Cortex of kidney (tissue), 1 donor: ENCODE measurements around the gene NPR2.

Source experiments
- DNase-seq: peaks from one replicate; lab custom pipeline; 2025; lab: John Stamatoyannopoulos, UW

Gene NPR2

GRCh38 chr9:35832814-35833213 lies 41.4 kb downstream of the NPR2 start:
- DNase-seq = no peak

DNA sequence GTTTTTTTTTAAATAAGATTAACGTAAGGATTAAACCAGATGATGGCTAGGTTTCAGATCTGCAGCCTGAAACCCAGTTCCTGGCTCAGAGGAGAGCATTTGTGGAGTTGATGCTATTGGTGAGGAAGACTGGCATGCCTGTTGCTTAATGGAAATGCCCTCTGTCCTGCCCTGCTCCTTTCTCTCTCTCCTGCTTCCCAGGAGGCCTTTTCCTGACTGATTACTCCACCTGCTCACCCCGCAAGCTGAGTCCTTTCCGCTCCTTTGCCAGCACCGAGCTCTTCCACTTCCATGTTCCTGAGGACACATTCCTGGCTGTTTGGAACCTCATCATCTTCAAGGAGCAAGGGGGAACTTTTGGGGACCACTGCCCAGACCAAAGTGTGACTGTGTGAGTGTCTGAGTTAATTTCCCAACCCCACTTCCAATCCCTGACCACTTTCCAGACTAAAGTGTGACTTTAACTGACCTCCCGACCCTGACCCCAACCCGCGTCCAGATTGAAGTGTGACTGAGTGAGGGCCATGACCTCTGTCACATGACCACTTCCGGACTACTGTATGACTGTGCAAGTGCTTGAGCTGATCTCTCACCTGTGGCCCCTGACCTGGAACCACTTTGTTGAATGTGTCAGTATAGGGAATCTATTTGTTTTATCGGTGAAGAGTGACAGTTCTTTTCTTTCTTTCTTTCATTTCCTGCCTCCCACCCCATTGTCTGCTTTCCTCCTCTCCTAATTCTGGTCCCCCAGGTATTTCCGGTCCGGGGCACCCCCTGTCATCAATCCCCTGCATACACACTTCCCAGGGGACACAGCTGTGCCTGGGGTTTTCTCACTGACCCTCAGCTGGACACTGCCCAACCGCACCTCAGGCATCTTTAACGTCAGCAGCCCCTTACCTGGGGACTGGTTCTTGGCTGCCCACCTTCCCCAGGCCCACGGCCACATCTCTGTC lies 43.1 kb downstream of the NPR2 start:
- DNase-seq = no peak

DNA sequence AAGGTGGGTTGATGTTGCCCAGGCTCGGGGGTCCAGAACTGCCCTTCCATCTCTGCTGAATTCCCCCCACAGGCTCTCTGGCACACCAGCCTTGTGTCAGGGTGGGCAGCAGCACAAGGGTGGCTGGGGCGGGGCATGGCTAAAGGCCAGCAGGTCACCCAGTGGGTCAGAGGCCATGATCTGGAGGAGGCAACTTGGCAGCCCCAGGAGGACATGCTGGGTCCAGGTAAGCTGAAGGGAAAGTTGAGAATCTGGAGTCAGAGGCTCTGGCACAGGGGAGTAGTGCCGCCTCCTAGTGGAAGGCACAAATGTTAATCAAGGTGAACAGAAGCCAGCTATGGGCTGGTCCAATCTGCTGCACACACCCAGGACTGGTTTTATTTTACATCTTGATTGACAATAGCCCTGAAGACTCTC lies 43.8 kb downstream of the NPR2 start:
- DNase-seq = no peak

- no peak for DNase-seq
Measured at GRCh38 chr9:35835766-35836165, 44.4 kb downstream of the NPR2 start.

GRCh38 chr9:35836595-35836994 lies 45.2 kb downstream of the NPR2 start:
- no peak for DNase-seq

DNA sequence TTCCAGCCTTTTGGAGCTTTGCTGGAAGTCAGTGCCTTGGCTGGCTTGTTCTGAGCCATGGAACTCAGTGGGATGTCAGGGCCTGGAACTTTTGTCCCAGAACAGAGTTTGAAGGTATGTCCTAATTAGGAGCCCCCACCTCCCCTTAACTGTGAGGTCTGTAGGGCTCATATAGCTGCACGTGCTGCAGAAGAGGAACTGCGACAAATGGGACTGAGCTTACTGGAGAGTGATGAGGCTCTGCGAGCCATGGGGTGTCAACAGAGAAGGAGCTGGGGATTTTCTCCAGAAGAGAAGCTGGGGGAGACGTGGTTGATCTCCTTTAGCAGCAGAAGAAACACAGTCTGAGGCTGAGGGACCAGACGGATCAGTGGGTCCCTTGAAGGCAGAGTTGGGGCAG lies 48.5 kb downstream of the NPR2 start:
- no peak for DNase-seq

GRCh38 chr9:35840881-35841644 lies 49.7 kb downstream of the NPR2 start:
- no peak for DNase-seq

- DNase-seq = no peak
Measured at GRCh38 chr9:35841645-35841900, 50.2 kb downstream of the NPR2 start.

DNA sequence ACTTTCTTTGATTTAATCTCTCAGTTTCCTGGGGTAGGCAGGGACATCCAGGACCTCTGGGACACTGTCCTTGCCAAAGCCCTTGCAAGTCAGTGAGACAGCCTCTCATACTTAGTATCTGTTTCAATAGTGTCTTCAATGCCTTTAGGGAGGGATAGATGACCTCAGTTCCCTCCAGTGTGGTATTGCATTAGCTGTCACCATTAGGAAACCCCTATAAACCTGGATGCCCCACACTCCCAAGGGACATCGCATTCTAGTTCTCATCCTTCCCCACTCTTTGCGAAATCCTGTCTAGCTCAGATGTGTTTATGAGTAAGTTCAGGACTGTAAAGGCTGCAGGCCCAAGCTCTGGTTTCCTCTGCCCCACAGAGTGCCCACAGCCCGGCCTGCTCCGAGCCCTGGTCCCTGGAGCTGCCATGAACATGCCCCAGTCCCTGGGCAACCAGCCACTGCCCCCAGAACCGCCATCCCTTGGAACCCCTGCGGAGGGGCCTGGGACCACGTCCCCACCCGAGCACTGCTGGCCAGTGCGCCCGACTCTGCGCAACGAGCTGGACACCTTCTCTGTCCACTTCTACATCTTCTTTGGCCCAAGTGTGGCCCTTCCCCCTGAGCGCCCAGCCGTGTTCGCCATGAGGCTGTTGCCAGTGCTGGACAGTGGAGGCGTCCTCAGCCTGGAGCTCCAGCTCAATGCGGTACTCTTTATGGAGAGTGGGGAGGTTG lies 50.8 kb downstream of the NPR2 start:
- DNase-seq = no peak

GRCh38 chr9:35842795-35843194 lies 51.4 kb downstream of the NPR2 start:
- DNase-seq = no peak

DNA sequence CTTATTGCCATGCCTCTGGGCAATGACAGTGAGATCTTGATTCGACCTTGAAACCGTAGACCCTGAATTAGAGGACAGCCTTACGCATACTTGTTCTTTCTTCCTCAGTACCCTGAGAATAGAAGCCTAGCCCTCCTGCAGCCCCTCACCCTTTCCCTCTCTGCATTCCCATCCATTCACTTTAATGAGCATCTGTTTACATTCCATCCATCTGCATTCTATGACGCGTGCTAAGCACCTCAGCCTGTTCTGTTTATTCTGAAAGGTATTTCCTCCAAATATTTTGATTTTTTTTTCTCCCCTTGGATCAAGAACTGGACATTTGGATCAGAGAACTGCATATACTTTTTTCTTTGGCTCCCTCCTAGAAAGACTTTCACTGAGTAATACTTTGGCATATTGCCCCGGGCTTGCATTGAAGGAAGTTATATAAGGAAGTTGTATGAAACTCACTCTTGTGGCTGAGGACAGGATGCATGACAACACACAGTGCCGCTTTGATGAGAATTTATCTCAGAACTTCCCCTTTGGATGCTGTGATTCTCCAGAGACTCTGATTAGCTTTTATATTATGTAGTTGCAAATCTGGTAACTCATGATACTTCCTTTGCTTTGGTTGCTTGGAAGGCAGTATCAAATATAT lies 53.4 kb downstream of the NPR2 start:
- no peak for DNase-seq

- no peak for DNase-seq
Measured at GRCh38 chr9:35845824-35846771, 54.7 kb downstream of the NPR2 start.

- DNase-seq = no peak
Measured at GRCh38 chr9:35847792-35848572, 56.6 kb downstream of the NPR2 start.

- no peak for DNase-seq
Measured at GRCh38 chr9:35852267-35852815, 61.0 kb downstream of the NPR2 start.

GRCh38 chr9:35852876-35853865 lies 61.8 kb downstream of the NPR2 start:
- no peak for DNase-seq

DNA sequence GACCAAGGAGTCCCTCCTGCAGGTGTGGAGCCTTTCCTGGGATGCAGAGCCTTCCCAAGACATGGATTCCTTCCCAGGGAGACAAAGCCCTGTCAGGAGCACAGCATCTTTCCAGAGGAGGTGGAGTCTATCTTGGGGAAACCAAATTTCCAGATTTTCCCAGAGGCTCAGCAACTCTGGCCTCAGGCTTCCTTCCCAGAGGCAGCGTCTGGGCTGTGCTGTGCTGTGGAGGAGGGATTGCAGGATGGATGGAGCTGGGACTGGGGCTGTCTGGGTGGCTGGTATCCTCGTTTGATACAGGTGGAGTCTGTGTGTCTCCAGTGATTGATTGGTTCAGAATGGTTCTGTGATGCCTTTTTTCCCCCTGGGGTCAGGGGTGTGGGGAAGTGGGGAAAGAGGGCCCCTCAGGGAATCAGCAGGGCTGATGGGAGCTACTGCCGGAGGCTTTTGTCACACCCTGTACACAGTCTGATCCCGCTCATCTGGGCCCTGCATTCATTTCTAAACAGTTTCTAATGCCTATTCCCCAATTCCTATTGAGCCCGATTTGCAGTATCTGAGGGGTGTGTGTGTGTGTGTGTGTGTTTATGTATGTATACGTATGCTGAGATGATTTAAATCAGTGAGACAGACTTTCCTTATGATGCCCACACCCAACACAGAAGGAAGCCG lies 62.8 kb downstream of the NPR2 start:
- DNase-seq = no peak

GRCh38 chr9:35856206-35856605 lies 64.8 kb downstream of the NPR2 start:
- no peak for DNase-seq

DNA sequence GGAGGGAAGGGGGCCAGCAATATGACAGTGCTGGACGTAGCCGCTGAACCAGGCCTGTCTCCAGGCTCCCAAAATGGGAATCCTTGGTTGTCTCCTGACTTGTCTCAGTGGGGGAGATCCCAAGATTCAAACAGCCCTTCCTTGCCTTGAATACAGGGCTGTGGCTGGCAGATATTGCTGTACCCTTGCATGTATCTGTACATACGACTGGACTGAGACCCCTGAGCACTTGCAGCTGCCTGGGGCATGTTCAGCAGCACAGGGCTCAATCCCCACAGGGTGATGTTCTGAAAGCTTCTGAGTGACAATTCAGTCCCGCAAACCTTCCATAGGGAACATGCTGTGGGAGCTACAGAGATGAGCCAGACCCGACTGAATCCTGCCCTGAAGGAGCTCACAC lies 65.5 kb downstream of the NPR2 start:
- DNase-seq = no peak
